Measurements from ENCODE around the gene P2RX7. TPM values are rescaled to one million over a fixed set of nuclear protein-coding genes. Genes with fewer than 3 reads are reported as not detected.
"Not testable (repeated sequence)": the region's sequence is repeated elsewhere in the genome, so short reads cannot be mapped to it uniquely, and the experiment has no call there.

P2RX7 gene
- polyA plus RNA-seq, 1 donor from 2014 or later, result not detected

DNA sequence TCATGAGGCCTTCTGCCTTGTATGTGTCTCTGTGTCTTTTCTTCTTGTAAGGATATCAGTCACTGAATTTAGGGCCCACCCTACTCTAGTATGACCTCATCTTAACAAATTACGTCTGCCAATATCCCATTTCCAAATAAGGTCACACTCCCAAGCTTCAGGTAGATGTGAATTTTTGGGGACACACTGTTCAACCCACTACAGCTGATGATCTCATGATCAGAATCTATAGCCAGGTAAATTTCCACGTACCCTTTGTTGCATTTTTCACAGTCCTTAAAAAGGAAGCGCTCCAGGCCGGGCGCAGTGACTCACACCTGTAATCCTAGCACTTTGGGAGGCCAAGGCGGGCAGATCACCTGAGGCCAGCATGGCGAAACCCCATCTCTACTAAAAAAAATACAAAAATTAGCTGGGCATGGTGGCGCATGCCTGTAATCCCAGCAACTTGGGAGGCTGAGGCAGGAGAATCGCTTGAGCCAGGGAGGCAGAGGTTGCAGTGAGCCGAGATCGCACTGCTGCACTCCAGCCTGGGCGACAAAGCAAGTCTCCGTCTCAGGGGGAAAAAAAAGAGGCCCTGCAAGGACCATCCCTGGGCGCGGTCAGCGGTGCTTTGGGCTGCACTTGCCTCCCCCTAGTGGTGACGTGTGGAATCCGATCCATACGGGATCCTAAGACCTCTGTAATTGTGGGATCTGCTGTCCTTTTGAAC is 97.3 kb downstream of the P2RX7 start:
- not testable (repeated sequence) for H3K9me2 ChIP-seq (ENCODE audit: insufficient read depth, low read length); H3K27me3 ChIP-seq (ENCODE audit: insufficient read depth, low read depth, low read length); H4K20me1 ChIP-seq (ENCODE audit: insufficient read depth); H2AFZ ChIP-seq (ENCODE audit: low read depth, low read length); H3K4me2 ChIP-seq (ENCODE audit: low read length); H3K9me3 ChIP-seq (ENCODE audit: low read length); H3K4me3 ChIP-seq (ENCODE audit: low read length); H3K79me2 ChIP-seq (replicated peaks; ENCODE audit: insufficient read depth, low read length); H3F3A ChIP-seq (ENCODE audit: insufficient read depth, low read length, poor library complexity, severe bottlenecking); H3K36me3 ChIP-seq (ENCODE audit: insufficient read depth, low read length); H3K27ac ChIP-seq (ENCODE audit: low read length); H3K9ac ChIP-seq (ENCODE audit: low read length)
- TF ChIP-seq, protein P1, sequence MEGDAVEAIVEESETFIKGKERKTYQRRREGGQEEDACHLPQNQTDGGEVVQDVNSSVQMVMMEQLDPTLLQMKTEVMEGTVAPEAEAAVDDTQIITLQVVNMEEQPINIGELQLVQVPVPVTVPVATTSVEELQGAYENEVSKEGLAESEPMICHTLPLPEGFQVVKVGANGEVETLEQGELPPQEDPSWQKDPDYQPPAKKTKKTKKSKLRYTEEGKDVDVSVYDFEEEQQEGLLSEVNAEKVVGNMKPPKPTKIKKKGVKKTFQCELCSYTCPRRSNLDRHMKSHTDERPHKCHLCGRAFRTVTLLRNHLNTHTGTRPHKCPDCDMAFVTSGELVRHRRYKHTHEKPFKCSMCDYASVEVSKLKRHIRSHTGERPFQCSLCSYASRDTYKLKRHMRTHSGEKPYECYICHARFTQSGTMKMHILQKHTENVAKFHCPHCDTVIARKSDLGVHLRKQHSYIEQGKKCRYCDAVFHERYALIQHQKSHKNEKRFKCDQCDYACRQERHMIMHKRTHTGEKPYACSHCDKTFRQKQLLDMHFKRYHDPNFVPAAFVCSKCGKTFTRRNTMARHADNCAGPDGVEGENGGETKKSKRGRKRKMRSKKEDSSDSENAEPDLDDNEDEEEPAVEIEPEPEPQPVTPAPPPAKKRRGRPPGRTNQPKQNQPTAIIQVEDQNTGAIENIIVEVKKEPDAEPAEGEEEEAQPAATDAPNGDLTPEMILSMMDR (IDR thresholded peaks at IDR 0.05; ENCODE audit: poor library complexity, severe bottlenecking), result peak; percentile 50

DNA sequence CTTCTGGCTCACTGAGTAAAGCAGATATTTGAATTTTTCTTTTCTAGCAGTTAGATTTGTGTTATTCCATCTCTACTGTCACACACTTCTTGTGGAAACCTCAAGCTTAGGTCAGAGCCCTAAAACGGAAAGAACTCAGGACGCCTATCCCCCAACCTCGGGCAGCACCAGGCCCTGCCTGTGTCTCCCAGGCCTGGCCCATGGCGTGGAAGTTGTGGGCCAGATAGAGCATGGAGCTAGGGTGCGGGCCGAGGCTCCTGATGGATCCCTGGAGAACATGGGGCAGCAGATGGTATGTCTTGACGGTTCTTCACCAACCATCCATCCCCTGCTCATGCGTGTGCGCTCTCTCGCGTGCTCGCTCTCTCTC is 97.8 kb downstream of the P2RX7 start:
- TF ChIP-seq SMC3 (conservative IDR thresholded peaks at IDR 0.05; ENCODE audit: poor library complexity), result no peak
- TF ChIP-seq EZH2 (IDR thresholded peaks at IDR 0.05; ENCODE audit: borderline replicate concordance, insufficient read depth, low read length, poor library complexity, severe bottlenecking), result no peak
- no peak for TF ChIP-seq POLR2AphosphoS5 (IDR thresholded peaks at IDR 0.05)
- TF ChIP-seq, protein P2, sequence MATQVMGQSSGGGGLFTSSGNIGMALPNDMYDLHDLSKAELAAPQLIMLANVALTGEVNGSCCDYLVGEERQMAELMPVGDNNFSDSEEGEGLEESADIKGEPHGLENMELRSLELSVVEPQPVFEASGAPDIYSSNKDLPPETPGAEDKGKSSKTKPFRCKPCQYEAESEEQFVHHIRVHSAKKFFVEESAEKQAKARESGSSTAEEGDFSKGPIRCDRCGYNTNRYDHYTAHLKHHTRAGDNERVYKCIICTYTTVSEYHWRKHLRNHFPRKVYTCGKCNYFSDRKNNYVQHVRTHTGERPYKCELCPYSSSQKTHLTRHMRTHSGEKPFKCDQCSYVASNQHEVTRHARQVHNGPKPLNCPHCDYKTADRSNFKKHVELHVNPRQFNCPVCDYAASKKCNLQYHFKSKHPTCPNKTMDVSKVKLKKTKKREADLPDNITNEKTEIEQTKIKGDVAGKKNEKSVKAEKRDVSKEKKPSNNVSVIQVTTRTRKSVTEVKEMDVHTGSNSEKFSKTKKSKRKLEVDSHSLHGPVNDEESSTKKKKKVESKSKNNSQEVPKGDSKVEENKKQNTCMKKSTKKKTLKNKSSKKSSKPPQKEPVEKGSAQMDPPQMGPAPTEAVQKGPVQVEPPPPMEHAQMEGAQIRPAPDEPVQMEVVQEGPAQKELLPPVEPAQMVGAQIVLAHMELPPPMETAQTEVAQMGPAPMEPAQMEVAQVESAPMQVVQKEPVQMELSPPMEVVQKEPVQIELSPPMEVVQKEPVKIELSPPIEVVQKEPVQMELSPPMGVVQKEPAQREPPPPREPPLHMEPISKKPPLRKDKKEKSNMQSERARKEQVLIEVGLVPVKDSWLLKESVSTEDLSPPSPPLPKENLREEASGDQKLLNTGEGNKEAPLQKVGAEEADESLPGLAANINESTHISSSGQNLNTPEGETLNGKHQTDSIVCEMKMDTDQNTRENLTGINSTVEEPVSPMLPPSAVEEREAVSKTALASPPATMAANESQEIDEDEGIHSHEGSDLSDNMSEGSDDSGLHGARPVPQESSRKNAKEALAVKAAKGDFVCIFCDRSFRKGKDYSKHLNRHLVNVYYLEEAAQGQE (IDR thresholded peaks at IDR 0.05; ENCODE audit: borderline replicate concordance), result no peak
- TF ChIP-seq TAF1 (IDR thresholded peaks at IDR 0.05; ENCODE audit: low read depth), result no peak
- TF ChIP-seq EP300 (conservative IDR thresholded peaks at IDR 0.05; ENCODE audit: poor library complexity, severe bottlenecking), result no peak
- Histone ChIP-seq H3K79me2 (replicated peaks; ENCODE audit: insufficient read depth, low read length) (no peaks in the 10 kb centered on the region), H3K9me2 (ENCODE audit: insufficient read depth, low read length) (no peaks in the 10 kb centered on the region), H3K4me2 (ENCODE audit: low read length) (no peak overlapping the region), H3K9ac (ENCODE audit: low read length) (no peak overlapping the region), H3K36me3 (ENCODE audit: insufficient read depth, low read length) (no peaks in the 10 kb centered on the region), H4K20me1 (ENCODE audit: insufficient read depth) (no peaks in the 10 kb centered on the region), H2AFZ (ENCODE audit: low read depth, low read length) (no peak overlapping the region), H3K27me3 (ENCODE audit: insufficient read depth, low read depth, low read length) (no peaks in the 10 kb centered on the region), H3K9me3 (ENCODE audit: low read length) (no peaks in the 10 kb centered on the region), H3K27ac (ENCODE audit: low read length) (no peak overlapping the region), H3K4me3 (ENCODE audit: low read length) (no peak overlapping the region), H3F3A (ENCODE audit: insufficient read depth, low read length, poor library complexity, severe bottlenecking) (no peaks in the 10 kb centered on the region)

DNA sequence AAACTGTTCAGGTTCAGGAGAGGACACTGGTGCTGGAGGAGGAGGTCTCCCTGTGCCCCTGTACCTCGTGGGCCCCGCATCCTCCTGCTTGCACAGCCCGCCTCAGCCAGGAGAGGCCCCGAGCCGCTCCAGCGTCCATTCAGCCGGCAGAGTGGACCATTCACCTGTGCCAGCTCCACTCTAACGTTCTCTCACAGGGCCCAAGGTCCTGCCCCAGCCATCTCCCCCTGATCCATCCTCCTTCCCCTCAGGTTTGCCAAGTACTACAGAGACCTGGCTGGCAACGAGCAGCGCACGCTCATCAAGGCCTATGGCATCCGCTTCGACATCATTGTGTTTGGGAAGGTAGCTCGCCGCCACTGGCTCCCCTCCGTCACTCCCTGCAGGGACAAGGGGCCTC is 99.5 kb downstream of the P2RX7 start:
- Histone ChIP-seq H2AFZ (ENCODE audit: low read depth, low read length) (no peak overlapping the region), H3K4me3 (ENCODE audit: low read length) (no peak overlapping the region), H3K9me3 (ENCODE audit: low read length) (no peaks in the 10 kb centered on the region), H3K9me2 (ENCODE audit: insufficient read depth, low read length) (no peaks in the 10 kb centered on the region), H4K20me1 (ENCODE audit: insufficient read depth) (no peaks in the 10 kb centered on the region), H3K27ac (ENCODE audit: low read length) (no peak overlapping the region), H3F3A (ENCODE audit: insufficient read depth, low read length, poor library complexity, severe bottlenecking) (no peaks in the 10 kb centered on the region), H3K36me3 (ENCODE audit: insufficient read depth, low read length) (no peaks in the 10 kb centered on the region), H3K27me3 (ENCODE audit: insufficient read depth, low read depth, low read length) (no peaks in the 10 kb centered on the region), H3K4me2 (ENCODE audit: low read length) (no peak overlapping the region), H3K79me2 (replicated peaks; ENCODE audit: insufficient read depth, low read length) (no peaks in the 10 kb centered on the region), H3K9ac (ENCODE audit: low read length) (no peak overlapping the region)
- TF ChIP-seq MXI1 (conservative IDR thresholded peaks at IDR 0.05; ENCODE audit: poor library complexity, severe bottlenecking) (no peak), POLR2AphosphoS5 (IDR thresholded peaks at IDR 0.05) (no peak), RAD21 (conservative IDR thresholded peaks at IDR 0.05) (no peak), EZH2 (IDR thresholded peaks at IDR 0.05; ENCODE audit: borderline replicate concordance, insufficient read depth, low read length, poor library complexity, severe bottlenecking) (no peak), EP300 (conservative IDR thresholded peaks at IDR 0.05; ENCODE audit: poor library complexity, severe bottlenecking) (no peak)
- TF ChIP-seq, protein P1 (IDR thresholded peaks at IDR 0.05; ENCODE audit: poor library complexity, severe bottlenecking), result no peak
